Left renal cortex interstitium (tissue), 4 donors: ENCODE results near the gene EPN3. TPM values are rescaled to one million over a fixed set of nuclear protein-coding genes. Genes with fewer than 3 reads are reported as not detected.

Experiments used
- DNase-seq, 4 donors: peaks; one replicate each; pipeline ENCODE4 v3.0.0-alpha.2; 2013; ENCODE audit warnings: low read depth in 4 of 4, low spot score in 2 of 4, missing footprints in 1 of 4
- polyA plus RNA-seq, 4 donors: library from polyadenylated mRNA; unstranded; fragments of 120-200 nt; gene quantifications; one replicate each; pipeline ENCODE4 v1.2.1, GENCODE V29; 2013; ENCODE audit not compliant: insufficient read length in 4 of 4

EPN3 gene
- polyA plus RNA-seq, 4 donors = 8.0 to 18.0 (median 10.9) TPM

- DNase-seq = no peak
These were observed 1.2 kb downstream of the EPN3 start for GRCh38 chr17:50533720-50534148.

GRCh38 chr17:50534222-50534978 is 1.9 kb downstream of the EPN3 start:
- DNase-seq = no peak

- no peak for DNase-seq
These were observed 2.4 kb downstream of the EPN3 start for GRCh38 chr17:50534979-50535326.

GRCh38 chr17:50535407-50535806 is 2.9 kb downstream of the EPN3 start:
- no peak for DNase-seq

- DNase-seq = no peak
These were observed 4.4 kb downstream of the EPN3 start for GRCh38 chr17:50536683-50537646.

- no peak for DNase-seq
These were observed 5.4 kb downstream of the EPN3 start for GRCh38 chr17:50537721-50538548.

GRCh38 chr17:50538549-50539410 is 6.2 kb downstream of the EPN3 start:
- DNase-seq = no peak

- no peak for DNase-seq
These were observed 7.4 kb downstream of the EPN3 start for GRCh38 chr17:50539762-50540559.

- no peak for DNase-seq
These were observed 8.2 kb downstream of the EPN3 start for GRCh38 chr17:50540560-50541401.

- no peak for DNase-seq
These were observed 8.8 kb downstream of the EPN3 start for GRCh38 chr17:50541402-50541715.

- no peak for DNase-seq
These were observed 9.5 kb downstream of the EPN3 start for GRCh38 chr17:50541716-50542688.

- DNase-seq = no peak
These were observed 10.6 kb downstream of the EPN3 start for GRCh38 chr17:50542795-50543774.

- no peak for DNase-seq
These were observed 12.0 kb downstream of the EPN3 start for GRCh38 chr17:50544516-50544915.

GRCh38 chr17:50545311-50545710 is 12.8 kb downstream of the EPN3 start:
- no peak for DNase-seq

GRCh38 chr17:50546701-50547034 is 14.1 kb downstream of the EPN3 start:
- DNase-seq = no peak
